GM21367 (cell line): ENCODE data around the gene MX2.
"Not testable (repeated sequence)": the region's sequence is repeated elsewhere in the genome, so short reads cannot be mapped to it uniquely, and the experiment has no call there.

Experiments used
- ATAC-seq: cut with Tn5 transposase; IDR thresholded peaks from one replicate; pipeline ENCODE4 v1.9.1; 2021; ENCODE audit not compliant: unreplicated experiment

The MX2 gene

DNA sequence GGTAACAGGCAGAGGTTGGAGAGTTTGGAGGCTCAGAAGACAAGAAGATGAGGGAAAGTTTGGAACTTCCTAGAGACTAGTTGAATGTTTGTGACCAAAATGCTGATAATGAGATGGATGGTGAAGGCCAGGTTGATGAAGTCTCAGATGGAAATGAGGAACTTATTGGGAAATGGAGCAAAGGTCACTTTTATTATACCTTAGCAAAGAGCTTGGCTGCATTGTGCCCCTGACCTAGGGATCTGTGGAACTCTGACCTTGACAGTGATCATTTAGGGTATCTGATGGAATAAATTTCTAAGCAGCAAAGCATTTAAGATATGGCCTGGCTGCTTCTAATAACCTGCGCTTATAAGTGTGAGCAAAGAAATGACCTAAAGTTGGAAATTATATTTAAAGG lies 28.1 kb upstream of the MX2 start:
- no peak for ATAC-seq

DNA sequence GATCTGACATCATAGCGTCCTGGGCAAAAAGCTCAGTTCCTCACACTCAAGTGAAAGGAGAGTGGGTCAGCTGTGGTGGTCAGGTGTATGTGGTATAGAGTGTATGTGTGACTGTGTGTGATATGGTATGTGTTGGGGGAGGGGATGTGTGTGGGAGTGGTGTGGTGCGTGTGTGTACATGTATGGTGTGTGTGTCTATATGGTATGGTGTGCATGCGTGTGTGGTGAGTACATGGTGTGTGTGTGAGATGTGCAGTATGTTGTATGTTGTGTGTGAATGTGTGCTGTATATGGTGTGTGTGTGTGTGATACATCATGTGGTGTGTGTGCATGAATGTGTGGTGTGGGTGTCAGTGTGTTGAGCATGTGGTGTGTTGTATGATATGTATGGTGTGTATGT lies 24.3 kb upstream of the MX2 start:
- ATAC-seq, result no peak

DNA sequence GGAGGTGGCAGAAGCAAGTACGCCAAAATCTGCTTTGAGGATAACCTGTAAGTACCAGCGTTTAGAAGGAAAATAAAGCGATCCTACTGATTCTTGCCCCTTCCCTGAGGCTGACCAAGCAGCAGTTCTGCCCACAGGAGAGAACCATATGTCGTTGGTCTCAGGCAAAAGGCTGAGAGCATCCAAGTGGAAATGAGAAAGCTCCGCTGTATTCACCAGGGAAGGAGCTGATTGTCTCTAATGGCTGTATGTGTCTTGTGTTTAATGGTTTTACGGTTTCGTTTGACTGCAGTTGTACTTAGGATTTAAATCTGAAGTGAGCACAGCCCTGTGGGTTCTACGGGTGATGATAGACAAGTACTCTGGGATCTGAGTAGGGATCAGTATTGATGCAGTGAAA lies 23.4 kb upstream of the MX2 start:
- no peak for ATAC-seq

DNA sequence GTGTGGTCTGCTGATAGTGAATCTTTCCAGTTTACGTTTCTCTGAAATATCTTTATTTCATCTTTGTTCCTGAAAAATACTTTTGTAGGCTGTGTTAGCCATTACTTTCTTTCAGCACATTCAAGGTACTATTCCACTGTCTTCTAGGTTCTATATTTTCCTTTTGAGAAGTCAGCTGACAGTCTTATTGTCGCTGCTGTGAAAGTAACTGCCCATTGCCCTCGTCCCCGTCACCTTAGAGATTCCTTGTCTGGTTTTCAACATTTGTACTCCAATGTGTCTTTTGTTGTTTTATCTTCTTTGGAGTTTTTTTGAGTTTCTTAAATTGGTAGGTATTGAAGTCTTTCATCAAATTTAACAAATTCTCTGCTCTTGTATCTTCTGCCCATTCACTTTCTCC lies 19.8 kb upstream of the MX2 start:
- no peak for ATAC-seq

DNA sequence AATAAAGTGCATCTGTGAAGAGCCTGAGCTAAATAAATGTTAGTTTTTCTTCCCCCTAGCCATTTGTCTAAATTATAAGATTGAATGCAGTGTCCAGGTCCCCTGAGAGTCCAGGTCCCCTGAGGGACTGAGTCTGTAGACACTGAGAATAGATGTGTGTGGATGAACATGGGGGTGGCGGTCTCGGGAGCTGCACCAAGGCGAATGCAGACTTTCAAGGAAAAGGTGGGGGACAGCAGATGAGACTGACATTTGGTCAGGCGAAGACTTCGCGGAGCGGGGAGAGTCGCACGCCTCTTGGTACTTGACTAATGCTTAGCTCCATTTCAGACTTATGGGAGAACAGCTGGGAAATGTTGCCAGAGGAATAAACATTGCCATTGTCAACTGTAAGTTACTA lies 17.7 kb upstream of the MX2 start:
- no peak for ATAC-seq

DNA sequence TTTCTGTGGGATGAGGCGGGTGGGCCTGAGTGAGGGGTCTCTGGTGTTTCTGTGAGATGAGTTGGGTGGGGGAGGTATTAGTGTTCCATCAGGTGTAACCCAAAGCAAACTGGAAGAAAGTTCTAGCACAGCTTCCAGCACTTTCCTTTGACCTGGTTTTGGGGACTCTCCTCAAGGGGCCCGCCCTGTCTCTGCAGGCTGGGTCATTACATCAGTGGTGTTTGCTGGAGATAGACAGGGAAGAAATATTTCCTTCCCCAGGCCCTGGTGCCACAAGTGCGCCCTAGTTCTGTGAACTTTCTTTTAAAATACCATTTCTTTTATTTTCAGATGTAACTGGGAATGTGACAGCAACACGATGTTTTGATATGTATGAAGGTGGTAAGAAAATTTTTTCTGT lies 16.5 kb upstream of the MX2 start:
- ATAC-seq, result no peak

DNA sequence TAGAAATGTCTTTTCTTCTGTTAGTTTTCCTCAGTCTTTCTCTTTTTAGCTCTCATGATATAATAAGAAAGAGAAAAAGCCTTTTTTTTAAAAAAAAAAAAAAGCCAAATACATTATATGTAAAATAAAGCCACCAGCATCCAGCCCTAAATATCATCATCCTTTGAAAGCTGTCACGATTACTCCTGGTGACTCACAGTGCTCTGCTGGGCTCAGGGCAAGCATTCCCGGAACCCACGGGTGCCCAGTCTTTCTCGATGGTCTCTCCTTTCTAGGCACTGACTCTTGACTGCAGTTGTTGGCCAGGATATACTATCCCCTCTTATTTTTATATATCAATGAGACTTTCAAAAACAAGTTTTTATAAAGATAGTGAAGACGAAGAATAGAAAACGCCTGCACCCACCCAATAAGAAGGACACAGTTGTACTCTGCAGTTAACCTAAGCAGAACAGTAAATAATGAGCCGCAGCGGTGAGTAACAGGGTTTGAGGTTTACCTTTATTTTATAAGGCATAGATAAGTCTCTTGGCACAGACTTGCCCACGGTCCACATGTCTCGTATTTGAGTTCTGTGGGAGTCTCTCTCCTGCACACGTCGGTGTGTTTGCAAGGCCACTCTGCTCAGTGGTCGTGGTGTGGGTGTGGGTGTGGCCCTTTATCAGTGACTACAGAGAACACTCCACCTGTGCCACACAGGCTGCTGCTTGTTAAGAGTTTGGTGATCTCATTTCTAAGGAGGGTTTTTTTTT lies 15.7 kb upstream of the MX2 start:
- ATAC-seq, result no peak

DNA sequence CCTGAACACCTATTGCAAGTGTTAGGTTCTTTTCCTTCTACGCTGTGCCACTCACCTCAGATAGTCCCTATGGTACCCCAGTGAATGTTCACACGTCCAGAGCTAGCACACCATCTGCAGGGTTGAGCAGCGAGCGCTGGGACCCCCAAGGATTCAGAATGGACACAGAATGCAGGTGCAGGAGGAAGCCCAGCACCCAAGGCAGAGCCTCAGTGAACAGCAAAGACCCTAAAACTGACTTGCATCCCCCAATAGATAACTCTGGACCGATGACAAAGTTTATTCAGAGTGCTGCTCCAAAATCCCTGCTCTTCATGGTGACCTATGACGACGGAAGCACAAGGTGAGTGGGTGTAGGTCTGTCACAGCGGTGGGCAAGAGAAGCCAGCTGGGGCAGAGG lies 15.1 kb upstream of the MX2 start:
- ATAC-seq, result no peak

DNA sequence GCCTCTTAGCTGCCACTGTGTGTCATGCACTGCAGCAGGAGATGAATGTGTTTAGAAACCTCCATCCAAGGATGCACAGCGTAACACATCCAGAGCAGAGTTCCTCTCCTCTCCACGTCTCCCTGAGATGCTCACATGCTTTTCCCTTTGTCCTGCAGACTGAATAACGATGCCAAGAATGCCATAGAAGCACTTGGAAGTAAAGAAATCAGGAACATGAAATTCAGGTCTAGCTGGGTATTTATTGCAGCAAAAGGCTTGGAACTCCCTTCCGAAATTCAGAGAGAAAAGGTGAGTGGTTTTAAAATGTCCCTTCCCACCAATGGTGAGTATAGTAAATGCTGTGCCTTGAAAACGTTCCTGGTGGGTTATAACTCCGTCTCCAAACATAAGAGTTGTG lies 13.4 kb upstream of the MX2 start:
- ATAC-seq, result no peak

DNA sequence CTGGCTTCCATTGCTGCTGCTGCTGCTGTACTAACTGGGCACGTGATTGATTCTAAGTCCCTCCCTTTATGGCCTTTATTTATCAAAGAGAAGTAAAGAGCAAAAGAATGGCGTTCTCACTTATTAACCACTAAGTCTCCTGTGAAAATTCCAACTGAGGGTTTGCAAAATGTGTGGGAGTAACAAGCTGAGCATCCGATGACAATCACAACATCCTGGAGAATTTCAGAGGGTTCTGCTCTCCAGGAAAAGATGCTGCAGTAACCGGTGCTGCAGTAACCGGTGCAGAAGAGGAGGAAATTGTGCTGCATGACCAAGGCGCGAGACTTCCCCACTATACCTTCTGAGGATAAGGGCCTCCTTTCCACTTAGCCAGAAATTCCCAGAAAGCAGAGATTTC lies 12.7 kb upstream of the MX2 start:
- ATAC-seq, result no peak

DNA sequence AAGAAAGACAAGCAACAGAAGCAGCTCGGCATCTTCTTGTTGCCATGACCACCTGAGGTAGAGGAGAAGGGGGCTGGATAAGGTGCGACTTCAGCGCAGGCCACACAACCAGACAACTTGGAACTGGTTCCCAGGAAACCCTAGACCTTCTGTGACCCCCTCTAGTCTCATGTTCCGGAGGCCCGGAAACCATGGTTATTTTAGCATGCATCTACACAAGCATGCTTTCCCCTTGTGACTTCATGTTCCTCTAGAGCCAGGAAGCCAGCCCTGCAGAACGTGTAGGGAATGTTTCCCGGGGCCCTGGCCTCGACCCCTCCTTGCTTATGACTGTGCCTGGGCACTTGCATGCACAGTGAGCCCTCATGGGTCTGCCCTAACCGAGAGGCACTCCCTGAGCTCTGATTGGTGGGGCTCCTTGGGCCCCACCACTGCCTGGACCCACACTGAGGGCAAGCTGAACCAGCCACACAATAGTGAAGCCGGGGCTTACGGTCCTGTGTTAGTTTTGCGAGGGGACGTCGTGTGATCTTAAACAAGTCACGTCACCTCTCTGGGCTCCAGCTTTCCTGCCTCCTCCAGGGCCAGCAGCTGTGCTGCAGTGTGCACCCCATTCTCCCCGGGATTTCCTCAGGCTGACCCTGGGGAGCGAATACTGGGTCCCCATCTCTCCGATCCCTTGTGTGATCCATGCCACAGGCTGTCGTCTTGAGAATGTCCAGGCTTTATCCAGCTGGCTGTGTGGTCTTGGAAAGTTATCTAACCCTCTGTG lies 12.0 kb upstream of the MX2 start:
- no peak for ATAC-seq

DNA sequence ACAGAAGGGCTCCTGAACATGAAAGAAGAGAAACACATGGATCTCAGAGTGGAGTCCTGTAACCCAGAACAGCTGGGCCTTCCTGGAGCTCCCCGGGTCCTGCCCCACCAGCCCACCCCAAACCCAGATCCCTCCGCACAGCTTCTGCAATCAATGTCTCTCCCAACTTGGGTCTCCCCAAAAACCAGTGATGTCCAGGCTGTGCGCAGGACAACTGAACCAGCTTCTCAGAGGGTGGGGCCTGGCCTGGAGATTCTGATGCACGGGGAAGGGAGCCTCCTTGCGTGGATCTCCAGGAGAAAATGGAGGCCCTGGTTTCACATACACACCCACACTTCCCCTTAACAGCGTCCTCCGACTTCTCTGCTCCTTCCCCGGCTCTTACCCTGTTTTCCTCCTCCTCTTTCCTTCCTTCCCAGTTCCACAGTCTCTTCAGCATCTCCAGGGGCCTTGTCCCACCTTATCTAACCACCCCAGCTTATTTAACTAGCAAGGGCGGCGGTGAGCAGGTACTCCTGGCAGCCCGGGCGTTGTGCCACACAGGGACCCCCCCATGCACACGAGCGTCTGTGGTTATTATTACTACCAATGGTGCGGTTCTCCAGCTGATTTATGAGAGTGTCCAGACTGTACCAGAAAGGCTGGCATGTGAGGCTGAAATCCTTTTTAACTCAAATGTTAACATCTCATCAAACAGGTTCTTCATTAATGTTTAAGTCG lies 11.2 kb upstream of the MX2 start:
- ATAC-seq, result no peak

DNA sequence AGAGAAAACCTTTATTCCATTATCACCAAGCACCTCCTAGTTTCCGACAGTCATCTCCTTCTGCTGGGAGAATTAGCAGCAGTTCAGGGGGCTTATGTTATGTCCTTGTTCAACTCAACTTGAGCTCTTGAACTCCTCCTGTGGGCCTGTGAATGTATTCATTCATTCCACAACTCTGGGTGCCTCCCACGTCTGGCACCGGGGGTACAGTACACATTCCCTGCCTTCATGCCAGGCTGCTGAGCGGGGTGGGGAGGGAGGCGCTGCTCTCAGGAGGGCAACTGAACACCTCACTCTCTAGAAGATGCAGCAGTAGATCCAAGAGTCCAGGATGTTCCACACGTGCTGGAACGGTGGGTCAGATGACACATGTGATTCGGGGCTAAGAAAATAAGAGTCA lies 4.3 kb upstream of the MX2 start:
- ATAC-seq, result no peak

DNA sequence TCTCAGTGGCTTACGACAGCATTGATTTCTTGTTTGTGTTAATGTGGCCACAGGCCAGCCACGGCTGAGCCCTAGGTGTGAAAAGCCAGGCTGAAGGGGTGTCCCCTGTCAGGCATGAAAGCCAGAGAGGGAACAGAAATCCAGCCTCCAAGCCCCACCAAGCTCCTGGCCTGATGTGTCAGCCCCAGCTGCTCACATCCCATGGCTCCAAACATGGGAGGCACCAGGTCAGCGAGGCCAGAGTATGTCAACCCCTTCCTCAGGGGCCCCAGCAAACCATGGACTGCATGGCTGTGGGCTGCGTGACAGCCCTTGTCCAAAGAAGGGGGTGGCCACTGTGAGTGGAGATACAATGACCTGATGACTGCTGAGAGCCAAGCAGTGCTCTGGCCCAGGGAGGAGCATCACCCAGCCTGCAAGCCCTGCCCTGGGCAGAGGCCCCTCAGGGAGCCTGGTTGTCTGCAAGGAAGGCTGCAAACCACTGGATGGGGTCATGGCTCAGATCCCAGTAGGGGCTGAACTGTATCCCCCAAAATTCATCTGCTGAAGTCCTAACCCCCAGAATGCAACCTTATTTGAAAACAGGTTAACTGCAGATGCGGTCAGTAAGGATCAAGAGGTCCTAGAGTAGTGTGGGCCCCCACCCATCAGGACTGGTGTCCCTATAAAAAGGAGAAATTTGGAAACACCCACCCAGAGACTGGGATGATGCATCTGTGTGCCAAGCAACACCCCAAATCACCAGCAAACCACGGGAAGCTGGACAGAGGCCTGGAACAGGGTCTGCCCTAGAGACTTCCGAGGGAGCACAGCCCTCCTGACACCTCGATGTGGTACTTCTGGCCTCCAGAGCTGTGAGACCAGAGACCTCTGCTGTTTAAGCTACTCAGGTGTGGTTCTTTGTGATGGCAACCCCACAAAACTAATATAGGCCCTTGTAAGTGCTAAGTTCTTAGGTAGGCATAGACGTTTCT lies 3.3 kb upstream of the MX2 start:
- ATAC-seq, result no peak

DNA sequence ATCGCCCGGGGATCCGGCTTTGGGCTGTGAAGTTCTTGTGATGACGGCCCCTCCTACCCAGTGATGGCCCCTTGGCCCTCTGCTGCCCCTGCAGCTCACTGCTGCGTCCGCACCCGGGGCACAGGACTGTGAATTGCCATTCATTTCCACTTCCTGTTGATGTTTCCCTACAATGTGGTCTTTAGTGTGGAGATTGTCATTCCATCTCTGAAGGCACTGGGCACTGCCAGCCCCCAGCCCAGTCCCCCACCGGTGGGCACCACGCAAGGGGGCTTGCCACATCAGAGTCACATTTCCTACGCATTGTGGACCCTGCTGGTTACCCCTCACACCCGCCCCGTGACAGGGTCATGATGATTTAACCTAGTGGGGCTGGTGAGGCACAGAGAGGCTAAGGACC lies 2.5 kb upstream of the MX2 start:
- no peak for ATAC-seq

DNA sequence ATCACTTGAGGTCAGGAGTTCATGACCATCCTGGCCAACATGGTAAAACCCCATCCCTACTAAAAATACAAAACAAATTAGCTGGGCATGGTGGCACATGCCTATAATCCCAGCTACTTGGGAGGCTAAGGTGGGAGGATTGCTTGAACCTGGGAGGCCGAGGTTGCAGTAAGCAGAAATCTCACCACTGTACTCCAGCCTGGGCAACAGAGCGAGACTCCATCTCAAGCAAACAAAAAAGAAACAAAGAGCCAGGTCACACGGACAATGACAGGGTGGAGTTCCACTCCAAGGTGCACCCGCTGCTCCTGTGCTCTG lies 2.1 kb upstream of the MX2 start:
- not testable (repeated sequence) for ATAC-seq

DNA sequence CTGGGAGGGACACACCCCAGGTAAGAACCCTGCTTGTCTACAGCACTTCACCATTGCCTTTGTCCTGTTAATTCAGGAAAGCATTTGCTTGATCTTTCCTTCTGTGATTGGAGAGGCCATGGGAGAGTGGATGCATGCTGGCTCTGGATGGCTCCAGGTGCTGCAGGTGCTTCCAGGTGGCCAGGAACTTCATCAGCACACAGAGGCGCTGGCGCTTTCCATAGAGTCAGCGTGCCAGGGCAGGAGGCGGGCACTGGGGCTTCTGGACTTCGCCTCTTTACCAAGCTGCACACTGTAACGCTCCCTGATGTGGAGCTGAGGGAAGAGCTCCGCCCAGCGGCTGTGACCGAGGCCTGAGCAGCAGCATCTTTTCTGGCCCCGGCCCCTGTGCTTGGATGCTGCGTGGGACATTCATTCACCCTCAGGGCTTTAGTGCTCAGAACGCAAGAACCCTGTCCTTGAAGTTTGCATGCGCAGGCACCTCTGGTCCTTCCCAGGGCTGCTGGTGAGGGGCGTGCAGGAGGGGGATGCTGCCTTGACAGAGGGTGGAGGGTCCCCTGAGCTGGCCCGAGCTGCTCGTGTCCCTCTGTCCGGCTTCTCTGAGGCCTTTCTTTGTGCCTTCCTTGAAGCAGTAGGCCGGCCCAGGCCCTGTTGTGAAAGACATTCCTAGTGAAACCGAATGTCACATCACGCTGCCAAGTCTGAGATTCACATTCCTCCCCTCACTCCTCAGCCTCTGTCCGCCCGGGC lies 1.6 kb upstream of the MX2 start:
- no peak for ATAC-seq

DNA sequence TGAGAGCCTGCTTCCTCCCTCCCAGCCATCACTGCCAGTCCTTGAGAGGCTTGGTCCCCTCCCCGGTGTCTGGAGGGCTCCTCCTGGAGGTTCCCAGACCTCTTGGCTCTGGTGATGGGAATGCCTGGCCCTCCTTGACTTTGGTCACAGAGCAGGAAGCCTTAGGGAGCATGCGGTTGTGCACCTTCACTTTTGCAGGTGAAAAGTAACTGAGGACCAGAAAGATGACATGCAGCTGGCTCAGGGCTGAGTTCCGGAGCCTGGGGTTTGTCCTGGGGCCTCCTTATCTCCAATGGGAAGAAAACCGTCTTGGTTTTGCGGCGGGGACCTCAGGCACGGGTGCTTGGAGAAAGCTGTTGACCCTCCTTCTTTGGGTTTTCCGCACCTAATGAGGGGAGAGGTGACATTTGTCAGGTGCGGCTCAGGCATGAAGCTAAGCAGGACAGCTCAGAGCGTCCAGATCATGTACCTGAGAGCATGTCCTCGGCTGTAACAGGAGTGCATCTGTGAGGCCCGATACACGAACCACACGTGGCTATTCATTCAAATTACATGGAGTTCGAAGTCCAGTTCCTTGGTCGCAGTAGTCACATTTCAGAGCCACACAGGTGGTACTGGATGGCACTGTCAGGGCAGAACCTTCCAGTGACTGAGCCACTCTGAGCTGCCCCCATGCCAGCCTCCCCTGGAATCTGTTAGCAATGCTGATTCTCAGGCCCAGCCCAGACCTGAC lies 608 bp upstream of the MX2 start:
- no peak for ATAC-seq

DNA sequence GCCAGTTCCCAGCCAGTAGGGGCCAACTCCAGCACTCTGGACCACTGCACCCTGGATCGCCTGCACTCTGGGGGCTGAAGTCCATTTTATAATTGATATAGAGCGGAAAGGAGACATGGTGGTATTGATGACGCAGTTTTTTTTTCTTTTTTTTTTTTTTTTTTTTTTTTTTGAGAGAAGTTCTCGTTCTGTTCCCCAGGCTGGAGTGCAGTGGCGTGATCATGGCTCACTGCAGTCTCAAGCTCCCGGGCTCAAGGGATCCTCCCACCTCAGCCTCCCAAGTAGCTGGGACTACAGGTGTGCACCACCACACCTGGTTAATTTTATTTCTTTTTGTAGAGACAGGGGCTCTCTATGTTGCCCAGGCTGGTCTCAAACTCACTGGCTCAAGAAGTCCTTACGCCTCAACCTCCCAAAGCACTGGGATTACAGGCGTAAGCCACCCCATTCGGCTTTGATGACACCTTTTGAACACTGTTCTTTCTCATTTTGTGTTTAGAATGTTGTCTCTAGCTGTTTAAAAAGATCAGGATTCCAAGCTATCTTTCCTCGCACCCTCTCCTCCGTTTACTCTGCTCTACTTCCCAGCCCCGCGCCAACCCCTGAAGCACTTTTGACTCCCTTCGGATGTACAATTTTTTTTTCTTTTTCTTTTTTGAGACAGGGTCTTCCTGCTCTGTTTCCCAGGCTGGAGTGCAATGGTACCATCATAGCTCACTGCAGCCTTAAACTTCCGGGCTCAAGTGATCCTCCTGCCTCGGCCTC lies 960 bp downstream of the MX2 start:
- no peak for ATAC-seq
